PC-9 (cell line): ENCODE measurements around the gene LRP1.

ENCODE experiments used
- CTCF ChIP-seq: fragments of 200-600 bp; sonication (generic); conservative IDR thresholded peaks from 2 replicates; pipeline ENCODE4 v1.6.1; 2017; ENCODE audit warnings: mixed run types, antibody characterized with exemption, mild to moderate bottlenecking, moderate library complexity
- EZH2 ChIP-seq: fragments of 200-600 bp; sonication (generic); IDR thresholded peaks from 2 replicates; pipeline ENCODE4 v1.8.0; 2017; ENCODE audit warnings: antibody characterized with exemption, low read depth

GRCh38 chr12:57210461-57210860 lies 82.2 kb downstream of the LRP1 start:
- TF ChIP-seq EZH2 (no peak), CTCF (no peak)
